Measurements from ENCODE around the gene ME2.

- TF ChIP-seq CTCF (IDR thresholded peaks at IDR 0.05), result no peak
- peak in 1 of 3 donors; percentile 60 for TF ChIP-seq POLR2AphosphoS5 (IDR thresholded peaks at IDR 0.05)
- TF ChIP-seq POLR2A (IDR thresholded peaks at IDR 0.05), result no peak
Measured at GRCh38 chr18:50973367-50974126, 94.6 kb downstream of the ME2 start.

Measured in stomach (tissue), 4 donors.